ENCODE measurements around the gene ATF4.

DNA sequence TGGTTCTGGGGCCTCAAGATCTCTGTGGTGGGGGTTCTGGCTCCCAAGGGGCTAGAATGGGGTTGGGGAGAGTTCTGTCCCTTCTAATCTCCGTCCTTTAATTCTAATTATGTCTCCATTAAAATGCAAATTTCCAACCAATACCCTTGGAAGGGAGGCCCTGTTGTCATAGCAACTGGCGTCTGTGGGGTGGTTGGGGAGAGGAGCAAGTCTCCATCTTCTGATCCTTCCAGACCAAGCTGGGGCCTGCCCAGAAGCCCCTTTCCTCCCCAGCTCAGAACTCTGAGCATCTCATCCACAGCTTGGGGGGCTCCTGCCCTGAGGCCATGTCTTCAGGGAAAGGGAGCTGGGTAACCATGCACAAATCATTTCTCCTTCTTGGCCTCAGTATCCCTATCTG lies 17.6 kb downstream of the ATF4 start:
- TF ChIP-seq FOS (IDR thresholded peaks at IDR 0.05; ENCODE audit: borderline replicate concordance, insufficient read depth, low read length), result no peak
- TF ChIP-seq, protein P1, sequence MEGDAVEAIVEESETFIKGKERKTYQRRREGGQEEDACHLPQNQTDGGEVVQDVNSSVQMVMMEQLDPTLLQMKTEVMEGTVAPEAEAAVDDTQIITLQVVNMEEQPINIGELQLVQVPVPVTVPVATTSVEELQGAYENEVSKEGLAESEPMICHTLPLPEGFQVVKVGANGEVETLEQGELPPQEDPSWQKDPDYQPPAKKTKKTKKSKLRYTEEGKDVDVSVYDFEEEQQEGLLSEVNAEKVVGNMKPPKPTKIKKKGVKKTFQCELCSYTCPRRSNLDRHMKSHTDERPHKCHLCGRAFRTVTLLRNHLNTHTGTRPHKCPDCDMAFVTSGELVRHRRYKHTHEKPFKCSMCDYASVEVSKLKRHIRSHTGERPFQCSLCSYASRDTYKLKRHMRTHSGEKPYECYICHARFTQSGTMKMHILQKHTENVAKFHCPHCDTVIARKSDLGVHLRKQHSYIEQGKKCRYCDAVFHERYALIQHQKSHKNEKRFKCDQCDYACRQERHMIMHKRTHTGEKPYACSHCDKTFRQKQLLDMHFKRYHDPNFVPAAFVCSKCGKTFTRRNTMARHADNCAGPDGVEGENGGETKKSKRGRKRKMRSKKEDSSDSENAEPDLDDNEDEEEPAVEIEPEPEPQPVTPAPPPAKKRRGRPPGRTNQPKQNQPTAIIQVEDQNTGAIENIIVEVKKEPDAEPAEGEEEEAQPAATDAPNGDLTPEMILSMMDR (IDR thresholded peaks at IDR 0.05; ENCODE audit: extremely low read depth in 1 of 2, insufficient read depth in 1 of 2, low read depth in 1 of 2, low read length in 2 of 2), result no peak
- no peak for TF ChIP-seq EZH2 (IDR thresholded peaks at IDR 0.05; ENCODE audit: borderline replicate concordance, low read depth, low read length, severe bottlenecking)
